K562 (cell line): ENCODE data around the gene PXN. TPM values are rescaled to one million over a fixed set of nuclear protein-coding genes. Genes with fewer than 3 reads are reported as not detected.
A peak's percentile ranks its signal among the peaks of the same experiment; 100 is the strongest.

Source experiments
- ARNT ChIP-seq, 2 experiments: fragments of 450-650 bp; IDR thresholded peaks; 2 replicates each; pipeline ENCODE4 v1.6.1; 2016; ENCODE audit warnings: mild to moderate bottlenecking in 1 of 2
- FOXM1 ChIP-seq, 2 experiments: fragments of 450-650 bp in 1 of 2; sonication (generic) in 1 of 2; formaldehyde crosslinking in 1 of 2; IDR thresholded peaks; 2 replicates each; pipeline versions ENCODE4 v1.6.1 to v1.9.0; 2017 to 2022; ENCODE audit warnings: low read depth in 2 of 2, mild to moderate bottlenecking in 2 of 2, missing genetic modification reagents in 1 of 2, moderate library complexity in 1 of 2
- HOXB6 ChIP-seq: fragments of 250-450 bp; sonication (Bioruptor Pico); IDR thresholded peaks from 2 replicates; pipeline ENCODE4 v1.5.1; 2022; ENCODE audit warnings: mild to moderate bottlenecking, borderline replicate concordance
- MBD2 ChIP-seq: sonication (generic); IDR thresholded peaks from 2 replicates; pipeline ENCODE4 v1.6.1; 2016; ENCODE audit warnings: low read depth, borderline replicate concordance
- NRF1 ChIP-seq, 2 experiments: fragments of 450-650 bp; IDR thresholded peaks in 1 of 2; conservative IDR thresholded peaks in 1 of 2; 2 replicates each; pipeline ENCODE4 v1.6.1; 2014; ENCODE audit warnings: mild to moderate bottlenecking in 2 of 2
- OTX1 ChIP-seq: fragments of 450-650 bp; formaldehyde crosslinking; IDR thresholded peaks from 2 replicates; pipeline ENCODE4 v1.4.0; 2022; ENCODE audit warnings: mild to moderate bottlenecking
- PKNOX1 ChIP-seq: fragments of 450-650 bp; IDR thresholded peaks from 2 replicates; pipeline ENCODE4 v1.6.1; 2016
- STAG1 ChIP-seq: sonication (generic); formaldehyde crosslinking; IDR thresholded peaks from 2 replicates; pipeline ENCODE4 v1.5.0; 2020; ENCODE audit warnings: missing genetic modification reagents, borderline replicate concordance
- SUPT5H ChIP-seq: fragments of 450-650 bp; IDR thresholded peaks from 2 replicates; pipeline ENCODE4 v1.6.1; 2016
- ZBTB2 ChIP-seq: fragments of 450-650 bp; IDR thresholded peaks from 2 replicates; pipeline ENCODE4 v1.6.1; 2016; ENCODE audit warnings: antibody characterized with exemption
- ZFPM2 ChIP-seq: fragments of 250-450 bp; sonication (Bioruptor Pico); IDR thresholded peaks from 2 replicates; pipeline ENCODE4 v1.5.1; 2022; ENCODE audit warnings: mild to moderate bottlenecking
- ZNF584 ChIP-seq: fragments of 200-800 bp; sonication (Bioruptor generic); IDR thresholded peaks from 2 replicates; pipeline ENCODE4 v1.6.1; 2016; ENCODE audit warnings: low read depth, mild to moderate bottlenecking, missing genetic modification characterization, missing compliant biosample characterization
- ZNF696 ChIP-seq: fragments of 250-450 bp; sonication (Bioruptor Pico); conservative IDR thresholded peaks from 2 replicates; pipeline ENCODE4 v1.4.0; 2020; ENCODE audit warnings: mild to moderate bottlenecking, moderate library complexity
- polyA plus RNA-seq, 8 experiments: library from polyadenylated mRNA; depleted of rRNA in 4 of 8; stranded (reverse) in 5 of 8; unstranded in 3 of 8; fragments of >200 nt; fragmentation: Nextera tagmentation in 2 of 8; fragmentation: Illumina TruSeq in 1 of 8; extraction: Ambion mirVana in 2 of 8; extraction: Trizol in 1 of 8; gene quantifications; 2 replicates each; pipeline versions ENCODE4 v1.2.1 to v1.2.3, GENCODE V29; 2011 to 2014; ENCODE audit warnings: inconsistent platforms in 1 of 8, missing spikeins in 1 of 8
- total RNA-seq, 7 experiments: library from RNA; depleted of rRNA in 6 of 7; stranded (reverse); fragments of >200 nt in 6 of 7; fragmentation: Illumina TruSeq in 2 of 7; extraction: Trizol in 2 of 7; gene quantifications; 2 replicates each; pipeline versions ENCODE4 v1.2.1 to v1.2.3, GENCODE V29; 2011 to 2021; ENCODE audit warnings: low replicate concordance in 1 of 7
- TF ChIP-seq, protein P1 (sequence below): sonication (generic); formaldehyde crosslinking; IDR thresholded peaks from 2 replicates; pipeline ENCODE4 v1.8.1; 2022; ENCODE audit warnings: missing genetic modification reagents
- TF ChIP-seq, protein P2 (sequence below): sonication (generic); formaldehyde crosslinking; IDR thresholded peaks from 2 replicates; pipeline ENCODE4 v1.8.0; 2022; ENCODE audit warnings: mild to moderate bottlenecking, missing genetic modification reagents, borderline replicate concordance

PXN gene
- total and polyA plus RNA-seq, 9 of the 15 experiments (the other 6 are each of a cell fraction or from before 2014, with no cell fraction given), result 4.0 to 74.1 (median 18.6) TPM

DNA sequence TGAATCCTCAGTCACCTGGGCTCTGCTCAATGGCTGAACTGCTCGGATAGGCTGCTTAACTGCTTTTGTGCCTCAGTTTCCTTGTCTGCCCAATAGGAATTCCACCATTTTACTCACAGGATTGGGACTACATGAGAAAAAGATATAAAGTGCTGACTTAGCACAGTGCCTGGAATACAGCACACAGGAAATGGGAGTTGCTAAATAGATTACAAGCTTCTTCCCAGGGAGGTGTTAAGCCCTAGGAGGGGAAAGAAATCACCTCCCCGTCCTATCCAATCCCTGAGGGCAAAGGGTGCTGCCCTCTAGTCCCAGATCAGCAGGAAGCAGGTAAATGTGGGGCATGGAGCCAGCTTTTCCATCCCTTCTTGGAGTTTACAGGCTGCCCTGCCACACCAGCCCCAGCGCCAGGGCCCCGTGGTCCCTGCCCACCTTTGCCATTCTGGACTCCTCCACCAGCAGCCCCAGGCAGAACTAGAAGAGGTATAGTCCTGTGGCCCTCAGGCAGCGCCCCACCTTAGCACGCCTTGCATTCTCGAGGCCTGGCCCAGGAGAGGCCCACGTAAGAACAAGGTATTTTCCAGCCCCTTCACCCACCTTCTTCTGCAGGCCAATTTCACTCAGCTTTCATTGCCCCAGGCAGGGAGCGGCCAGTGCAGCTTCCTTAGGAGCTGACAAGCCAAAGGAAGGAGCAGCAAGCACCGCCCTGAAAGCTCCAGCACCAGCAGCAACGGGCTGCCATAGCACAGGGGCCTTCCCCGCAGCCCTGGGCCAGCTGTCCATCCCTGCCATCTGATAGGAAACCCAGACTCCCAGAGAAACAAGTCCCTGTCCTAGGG lies 35.8 kb downstream of the PXN start (continued):
- TF ChIP-seq PKNOX1 (no peak), NRF1 (conservative IDR thresholded peaks at IDR 0.05 in 1 of 2, IDR thresholded peaks at IDR 0.05 in 1 of 2) (no peak), SUPT5H (no peak), ZFPM2 (CRISPR knock-in tag) (no peak), ZBTB2 (peak; percentile 0; the same call in 1 of the 2 replicates), HOXB6 (CRISPR knock-in tag) (no peak), STAG1 (CRISPR knock-in tag) (no peak), ZNF696 (CRISPR knock-in tag) (no peak), FOXM1 (IDR thresholded peaks at IDR 0.05; ENCODE audit: low read depth) (no peak), FOXM1 (CRISPR knock-in tag; IDR thresholded peaks at IDR 0.05; ENCODE audit: low read depth) (0 out of 2 replicates have a peak, but pooled peaks have one; percentile 31), ZNF584 (CRISPR knock-in tag) (no peak), MBD2 (no peak), ARNT (IDR thresholded peaks at IDR 0.05) (0 out of 4 replicates have a peak, but pooled peaks of 1 of the 2 experiments have one; percentile 68), OTX1 (CRISPR knock-in tag) (no peak)
- TF ChIP-seq, protein P1, sequence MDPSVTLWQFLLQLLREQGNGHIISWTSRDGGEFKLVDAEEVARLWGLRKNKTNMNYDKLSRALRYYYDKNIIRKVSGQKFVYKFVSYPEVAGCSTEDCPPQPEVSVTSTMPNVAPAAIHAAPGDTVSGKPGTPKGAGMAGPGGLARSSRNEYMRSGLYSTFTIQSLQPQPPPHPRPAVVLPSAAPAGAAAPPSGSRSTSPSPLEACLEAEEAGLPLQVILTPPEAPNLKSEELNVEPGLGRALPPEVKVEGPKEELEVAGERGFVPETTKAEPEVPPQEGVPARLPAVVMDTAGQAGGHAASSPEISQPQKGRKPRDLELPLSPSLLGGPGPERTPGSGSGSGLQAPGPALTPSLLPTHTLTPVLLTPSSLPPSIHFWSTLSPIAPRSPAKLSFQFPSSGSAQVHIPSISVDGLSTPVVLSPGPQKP (CRISPR knock-in tag), result 0 out of 2 replicates have a peak, but pooled peaks have one; percentile 17
- TF ChIP-seq, protein P2, sequence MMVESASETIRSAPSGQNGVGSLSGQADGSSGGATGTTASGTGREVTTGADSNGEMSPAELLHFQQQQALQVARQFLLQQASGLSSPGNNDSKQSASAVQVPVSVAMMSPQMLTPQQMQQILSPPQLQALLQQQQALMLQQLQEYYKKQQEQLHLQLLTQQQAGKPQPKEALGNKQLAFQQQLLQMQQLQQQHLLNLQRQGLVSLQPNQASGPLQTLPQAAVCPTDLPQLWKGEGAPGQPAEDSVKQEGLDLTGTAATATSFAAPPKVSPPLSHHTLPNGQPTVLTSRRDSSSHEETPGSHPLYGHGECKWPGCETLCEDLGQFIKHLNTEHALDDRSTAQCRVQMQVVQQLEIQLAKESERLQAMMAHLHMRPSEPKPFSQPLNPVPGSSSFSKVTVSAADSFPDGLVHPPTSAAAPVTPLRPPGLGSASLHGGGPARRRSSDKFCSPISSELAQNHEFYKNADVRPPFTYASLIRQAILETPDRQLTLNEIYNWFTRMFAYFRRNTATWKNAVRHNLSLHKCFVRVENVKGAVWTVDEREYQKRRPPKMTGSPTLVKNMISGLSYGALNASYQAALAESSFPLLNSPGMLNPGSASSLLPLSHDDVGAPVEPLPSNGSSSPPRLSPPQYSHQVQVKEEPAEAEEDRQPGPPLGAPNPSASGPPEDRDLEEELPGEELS (CRISPR knock-in tag), result no peak
